NCI-H2196 treated with DMSO at 0.1 percent for 48 hours (cell line): ENCODE measurements around the gene RALGAPA1.
"Not testable (repeated sequence)": the region's sequence is repeated elsewhere in the genome, so short reads cannot be mapped to it uniquely, and the experiment has no call there.

ENCODE experiments used
- DNase-seq: peaks from one replicate; lab custom pipeline; 2025; ENCODE audit not compliant: unreplicated experiment; lab: John Stamatoyannopoulos, UW

The RALGAPA1 gene

DNA sequence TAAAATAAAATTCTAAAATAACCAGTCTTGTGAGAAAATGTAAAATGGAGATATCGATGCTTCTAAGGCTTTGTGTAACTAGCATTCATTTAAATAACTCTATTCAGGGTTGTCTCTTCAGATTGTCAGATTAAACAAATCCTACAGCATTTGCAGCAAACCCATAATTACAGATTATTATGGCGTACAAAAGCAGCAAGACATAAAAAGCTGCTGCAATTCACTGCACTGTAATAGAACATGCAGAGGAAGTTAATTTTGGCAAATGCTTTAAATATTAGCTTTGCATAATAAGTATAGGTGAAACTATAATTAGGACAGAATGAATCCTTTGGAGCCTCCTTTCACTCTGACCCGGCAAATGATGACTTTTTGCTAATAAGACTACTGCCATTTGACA, 176.8 kb downstream of the RALGAPA1 start:
- DNase-seq: no peak

DNA sequence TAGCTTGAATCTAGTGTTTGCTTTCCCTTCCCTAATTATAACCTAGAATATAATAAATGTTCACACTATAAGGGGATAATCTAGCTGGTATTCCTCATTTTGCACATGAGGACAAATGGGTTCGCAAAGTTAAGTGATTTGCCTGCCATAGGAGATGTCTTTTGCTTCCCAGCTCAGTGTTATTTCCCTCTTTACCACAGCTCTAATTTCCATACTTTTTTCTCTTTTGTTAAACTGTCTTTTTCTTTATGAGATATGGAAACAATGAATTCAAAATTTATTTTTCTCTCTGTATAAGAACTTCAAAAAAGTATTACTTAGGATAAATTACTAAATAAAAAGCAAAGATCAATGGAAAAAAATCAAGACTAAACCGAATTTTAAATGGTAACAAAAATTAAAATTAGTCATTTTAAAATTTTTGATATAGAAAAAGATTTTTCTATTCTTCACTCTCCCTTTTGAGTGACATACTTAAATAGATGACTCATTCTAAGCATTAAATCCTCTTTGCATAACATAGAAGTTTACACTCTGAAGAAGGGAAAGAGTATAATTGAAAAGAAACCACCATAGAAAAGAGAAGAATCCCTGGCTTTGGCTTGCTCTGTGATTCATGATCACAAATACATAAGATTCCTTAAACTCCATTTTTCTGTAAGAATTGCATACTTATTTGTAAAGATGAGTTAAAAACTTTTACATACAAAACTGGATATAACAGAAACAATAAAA, 177.9 kb downstream of the RALGAPA1 start:
- no peak for DNase-seq

DNA sequence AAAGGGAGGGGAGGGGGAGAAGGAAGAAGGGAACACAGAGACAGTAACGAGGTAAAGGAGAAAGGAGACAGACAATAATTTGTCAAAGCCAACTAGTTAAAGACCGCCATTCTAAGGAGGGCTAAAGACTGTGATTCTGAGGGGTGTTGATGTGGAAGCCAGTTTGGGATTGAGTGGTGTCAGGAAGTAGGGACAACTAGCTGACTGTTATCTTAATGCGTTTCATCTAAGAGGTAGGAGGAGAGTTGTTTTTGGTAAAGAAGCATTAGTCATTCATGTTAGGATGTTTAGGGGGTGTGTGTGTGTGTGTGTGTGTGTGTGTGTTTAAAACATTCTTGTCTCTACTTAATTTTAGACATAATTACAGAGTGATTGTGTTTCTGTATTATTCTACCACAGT, 180.1 kb downstream of the RALGAPA1 start:
- DNase-seq: no peak

DNA sequence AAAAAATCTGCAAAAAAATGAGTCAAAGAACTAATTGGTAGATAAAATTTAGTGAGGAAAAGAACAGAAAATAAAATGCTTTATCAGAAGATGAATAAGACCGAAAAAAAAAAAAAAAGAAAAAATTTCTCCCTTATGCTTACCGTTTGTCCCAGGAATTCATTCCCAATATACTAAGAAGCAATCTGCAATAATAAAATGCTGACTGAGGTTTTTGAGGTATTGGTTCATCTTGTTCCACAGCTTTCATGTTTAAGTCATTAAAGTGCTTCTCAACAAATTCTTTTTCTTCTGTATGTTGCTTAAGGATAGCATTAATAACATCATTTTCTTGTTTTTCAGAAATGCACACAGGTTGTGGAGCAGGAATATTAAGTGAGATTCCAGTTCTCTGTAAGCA, 182.1 kb downstream of the RALGAPA1 start:
- DNase-seq: not testable (repeated sequence)

DNA sequence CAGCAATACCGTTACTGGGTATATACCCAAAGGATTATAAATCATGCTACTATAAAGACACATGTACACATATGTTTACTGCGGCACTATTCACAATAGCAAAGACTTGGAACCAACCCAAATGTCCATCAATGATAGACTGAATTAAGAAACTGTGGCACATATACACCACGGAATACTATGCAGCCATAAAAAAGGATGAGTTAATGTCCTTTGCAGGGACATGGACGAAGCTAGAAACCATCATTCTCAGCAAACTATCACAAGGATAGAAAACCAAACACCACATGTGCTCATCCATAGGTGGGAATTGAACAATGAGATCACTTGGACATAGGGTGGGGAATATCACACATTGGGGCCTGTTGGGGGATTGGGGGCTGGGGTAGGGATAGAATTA, 187.1 kb downstream of the RALGAPA1 start:
- not testable (repeated sequence) for DNase-seq

DNA sequence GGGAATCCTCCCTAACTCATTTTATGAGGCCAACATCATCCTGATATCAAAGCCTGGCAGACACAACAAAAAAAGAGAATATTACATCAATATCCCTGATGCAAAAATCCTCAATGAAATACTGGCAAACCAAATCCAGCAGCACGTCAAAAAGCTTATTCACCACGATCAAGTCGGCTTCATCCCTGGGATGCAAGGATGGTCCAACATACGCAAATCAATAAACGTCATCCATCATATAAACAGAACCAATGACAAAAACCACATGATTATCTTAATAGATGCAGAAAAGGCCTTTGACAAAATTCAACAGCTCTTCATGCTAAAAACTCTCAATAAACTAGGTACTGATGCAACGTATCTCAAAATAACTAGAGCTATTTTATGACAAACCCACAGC, 189.1 kb downstream of the RALGAPA1 start:
- not testable (repeated sequence) for DNase-seq

DNA sequence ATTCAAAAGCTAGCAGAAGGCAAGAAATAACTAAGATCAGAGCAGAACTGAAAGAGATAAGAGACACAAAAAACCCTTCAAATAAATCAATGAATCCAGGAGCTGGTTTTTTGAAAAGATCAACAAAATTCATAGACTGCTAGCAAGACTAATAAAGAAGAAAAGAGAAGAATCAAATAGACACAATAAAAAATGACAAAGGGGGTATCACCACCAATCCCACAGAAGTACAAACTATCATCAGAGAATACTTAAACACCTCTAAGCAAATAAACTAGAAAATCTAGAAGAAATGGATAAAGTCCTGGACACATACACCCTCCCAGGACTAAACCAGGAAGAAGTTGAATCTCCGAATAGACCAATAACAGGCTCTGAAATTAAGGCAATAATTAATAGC, 189.6 kb downstream of the RALGAPA1 start:
- DNase-seq: not testable (repeated sequence)

DNA sequence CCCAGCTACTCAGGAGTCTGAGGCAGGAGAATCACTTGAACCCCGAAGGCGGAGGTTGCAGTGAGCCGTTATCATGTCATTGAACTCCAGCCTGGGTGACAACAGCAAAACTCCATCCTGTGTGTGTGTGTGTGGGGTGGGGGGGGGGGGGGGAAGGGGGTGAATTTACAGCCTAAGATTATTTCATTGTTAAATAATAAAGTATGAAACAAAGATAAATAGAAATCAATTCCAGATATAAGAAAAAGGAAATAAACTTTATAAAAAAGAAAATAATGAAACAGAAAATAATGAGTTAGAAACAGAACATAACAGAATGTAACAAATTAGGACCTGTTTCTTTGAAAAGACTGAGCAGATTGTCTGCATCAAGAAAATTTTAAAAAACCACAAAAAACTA, 191.6 kb downstream of the RALGAPA1 start:
- DNase-seq: no peak

DNA sequence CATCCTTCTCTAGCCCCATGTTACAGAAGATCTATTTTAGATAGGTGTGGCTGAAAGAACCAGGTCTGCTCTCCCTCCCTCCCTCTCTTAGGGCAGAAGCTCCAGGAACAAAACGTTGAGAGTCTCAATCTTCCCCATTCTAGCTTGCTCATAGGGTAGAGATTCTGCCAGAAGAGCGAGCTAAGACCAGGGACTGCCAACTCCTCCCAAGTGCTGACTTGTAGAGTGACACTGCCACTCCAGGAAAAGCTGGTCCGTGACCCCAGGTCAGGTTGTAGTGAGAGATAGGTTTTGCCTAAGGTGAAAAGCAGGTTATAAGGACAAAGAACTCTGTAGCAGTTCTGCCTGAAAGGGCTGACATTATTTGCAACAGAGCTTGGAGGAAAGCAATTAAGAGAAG, 201.7 kb downstream of the RALGAPA1 start:
- no peak for DNase-seq

DNA sequence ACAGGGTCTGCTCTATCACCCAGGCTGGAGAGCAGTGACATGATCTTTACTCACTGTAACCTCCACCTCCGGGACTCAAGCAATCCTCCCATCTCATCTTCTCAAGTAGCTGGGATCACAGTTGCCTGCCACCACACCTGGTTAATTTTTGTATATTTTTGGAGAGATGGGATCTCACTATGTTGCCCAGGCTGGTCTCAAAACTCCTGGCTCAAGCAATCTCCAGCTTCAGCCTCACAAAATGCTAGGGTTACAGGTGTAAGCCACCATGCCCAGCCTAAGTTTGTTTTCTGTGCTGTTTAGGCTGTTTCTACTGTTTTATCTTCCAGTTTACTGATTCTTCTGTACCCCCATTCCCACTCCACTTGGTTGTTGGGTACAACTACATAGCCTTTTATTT, 208.8 kb downstream of the RALGAPA1 start:
- DNase-seq: no peak

DNA sequence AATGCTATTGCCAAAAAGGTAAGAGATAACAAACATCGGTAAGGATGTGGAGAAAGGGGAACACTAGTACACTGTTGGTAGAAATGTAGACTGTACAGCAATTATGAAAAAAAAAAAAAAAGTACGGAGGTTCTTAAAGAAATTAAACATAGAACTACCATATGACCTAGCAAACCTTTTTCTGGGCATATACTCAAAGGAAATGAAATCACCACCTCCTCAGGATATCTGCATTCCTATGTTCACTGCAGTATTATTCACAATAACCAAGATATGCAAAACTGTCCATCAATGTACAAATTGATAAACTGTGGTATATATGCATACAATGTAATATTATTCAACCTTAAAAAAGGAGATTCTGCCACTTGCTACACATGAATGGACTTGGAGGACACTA, 214.5 kb downstream of the RALGAPA1 start:
- DNase-seq: no peak

DNA sequence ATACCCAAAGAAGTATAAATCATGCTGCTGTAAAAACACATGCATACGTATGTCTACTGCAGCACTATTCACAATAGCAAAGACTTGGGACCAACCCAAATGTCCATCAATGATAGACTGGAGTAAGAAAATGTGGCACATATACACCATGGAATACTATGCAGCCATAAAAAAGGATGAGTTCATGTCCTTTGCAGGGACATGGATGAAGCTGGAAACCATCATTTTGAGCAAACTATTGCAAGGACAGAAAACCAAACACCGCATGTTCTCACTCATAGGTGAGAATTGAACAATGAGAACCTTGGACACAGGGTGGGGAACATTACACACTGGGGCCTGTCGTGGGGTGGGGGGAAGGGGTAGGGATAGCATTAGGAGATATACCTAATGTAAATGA, 221.7 kb downstream of the RALGAPA1 start:
- DNase-seq: not testable (repeated sequence)

DNA sequence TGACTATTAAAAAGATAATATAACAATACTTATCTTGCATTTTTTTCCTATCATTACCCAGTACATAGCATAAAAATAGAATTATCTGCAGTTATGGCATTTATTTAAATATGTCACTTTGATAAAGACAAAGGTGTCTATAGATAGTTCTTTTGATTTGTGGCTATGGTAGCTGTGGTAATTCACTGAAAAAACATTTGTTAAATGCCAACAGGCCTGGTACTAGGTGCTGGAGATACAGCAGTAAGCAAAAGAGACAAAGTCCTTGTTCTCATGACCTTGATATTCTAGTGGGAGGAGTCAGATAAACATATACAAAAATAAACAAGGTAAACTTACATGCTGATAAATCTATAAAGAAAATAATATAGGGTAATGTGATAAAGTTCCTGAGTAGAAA, 230.5 kb downstream of the RALGAPA1 start:
- no peak for DNase-seq

DNA sequence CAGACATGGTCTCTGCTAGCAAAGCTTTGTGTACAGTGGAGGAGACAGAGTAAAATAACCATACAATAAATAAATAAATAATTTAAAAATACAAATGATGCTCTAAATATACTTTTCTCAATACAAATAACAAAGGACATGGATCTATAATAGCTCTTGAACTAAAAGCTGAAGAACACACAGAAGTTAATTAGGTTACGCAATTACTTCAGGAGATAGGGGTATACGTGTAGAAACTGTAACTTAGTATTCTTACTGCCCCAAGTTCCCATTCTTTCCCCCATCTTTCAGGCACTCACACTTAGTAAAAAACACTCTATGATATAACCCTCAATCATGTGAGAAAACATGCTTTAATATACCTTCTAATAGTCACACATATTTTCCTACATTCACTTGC, 231.0 kb downstream of the RALGAPA1 start:
- DNase-seq: no peak

DNA sequence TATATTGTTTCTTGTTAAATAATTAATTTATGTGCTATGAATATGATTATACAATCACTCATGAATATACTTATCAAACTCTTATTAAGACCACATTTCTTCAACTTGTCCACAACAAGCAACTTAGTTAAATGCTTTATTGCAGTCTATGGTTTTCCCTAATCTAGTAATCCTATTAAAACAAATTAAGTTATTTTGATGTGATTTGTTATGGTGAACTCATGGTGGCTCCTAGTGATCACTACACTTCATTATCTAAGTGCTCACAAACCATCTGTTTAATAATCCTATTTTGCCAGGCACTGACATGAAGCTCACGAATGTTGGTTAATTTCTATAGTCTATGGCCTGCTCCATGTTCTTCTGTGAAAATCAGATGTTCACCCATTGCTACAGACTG, 232.2 kb downstream of the RALGAPA1 start:
- no peak for DNase-seq

DNA sequence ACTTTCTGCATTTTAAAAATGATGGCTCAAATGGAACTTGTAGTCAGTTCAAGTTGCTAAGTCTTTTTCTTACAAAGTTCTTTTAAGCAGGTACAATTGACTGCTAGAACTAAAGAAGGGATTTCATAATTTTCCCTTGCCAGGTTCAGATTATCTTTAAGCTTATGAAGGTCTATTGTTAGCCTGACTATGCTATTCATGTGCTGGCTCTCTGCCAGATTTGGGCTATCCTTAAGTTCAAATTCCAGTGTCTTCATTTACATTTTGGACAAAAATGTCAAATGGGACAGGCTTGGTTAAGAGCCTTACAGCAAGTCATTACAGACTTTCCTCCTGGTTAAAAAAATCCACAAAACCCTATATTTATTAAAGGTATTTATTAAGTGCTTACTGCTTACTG, 232.8 kb downstream of the RALGAPA1 start:
- no peak for DNase-seq

DNA sequence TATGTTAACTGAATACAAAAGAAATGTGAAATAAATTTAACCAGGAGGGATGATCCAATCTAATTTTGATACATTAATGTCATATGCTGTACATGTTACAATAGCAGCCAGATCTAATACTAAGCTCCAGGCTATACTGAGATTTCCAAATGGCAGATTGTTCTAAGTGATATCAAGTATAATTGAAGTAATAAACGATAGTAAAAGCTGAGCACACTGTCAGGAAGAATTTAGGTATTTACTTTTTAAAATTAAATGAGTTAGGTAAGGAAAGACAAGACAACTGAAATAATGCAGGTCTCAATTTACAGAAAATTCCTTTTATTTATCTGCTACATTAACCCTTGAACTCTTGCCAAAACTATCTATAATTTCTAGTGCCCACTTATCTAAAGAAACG, 235.2 kb downstream of the RALGAPA1 start:
- no peak for DNase-seq

DNA sequence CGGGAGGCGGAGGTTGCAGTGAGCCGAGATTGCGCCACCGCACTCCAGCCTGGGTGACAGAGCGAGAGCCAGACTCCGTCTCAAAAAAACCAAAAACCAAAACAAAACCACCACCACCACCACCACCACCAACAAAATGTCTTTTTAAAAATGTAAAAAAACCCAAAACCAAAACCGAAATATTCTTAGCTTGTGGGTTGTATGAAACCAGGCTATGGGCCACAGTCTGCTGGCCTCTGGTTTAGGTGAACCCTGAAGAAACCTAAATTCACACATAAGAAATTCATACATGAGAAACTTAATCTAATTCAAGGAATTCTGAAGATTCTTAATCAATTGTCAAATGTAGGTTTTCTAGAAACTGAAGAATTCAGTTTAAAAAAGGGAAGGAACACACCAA, 237.5 kb downstream of the RALGAPA1 start:
- DNase-seq: no peak

DNA sequence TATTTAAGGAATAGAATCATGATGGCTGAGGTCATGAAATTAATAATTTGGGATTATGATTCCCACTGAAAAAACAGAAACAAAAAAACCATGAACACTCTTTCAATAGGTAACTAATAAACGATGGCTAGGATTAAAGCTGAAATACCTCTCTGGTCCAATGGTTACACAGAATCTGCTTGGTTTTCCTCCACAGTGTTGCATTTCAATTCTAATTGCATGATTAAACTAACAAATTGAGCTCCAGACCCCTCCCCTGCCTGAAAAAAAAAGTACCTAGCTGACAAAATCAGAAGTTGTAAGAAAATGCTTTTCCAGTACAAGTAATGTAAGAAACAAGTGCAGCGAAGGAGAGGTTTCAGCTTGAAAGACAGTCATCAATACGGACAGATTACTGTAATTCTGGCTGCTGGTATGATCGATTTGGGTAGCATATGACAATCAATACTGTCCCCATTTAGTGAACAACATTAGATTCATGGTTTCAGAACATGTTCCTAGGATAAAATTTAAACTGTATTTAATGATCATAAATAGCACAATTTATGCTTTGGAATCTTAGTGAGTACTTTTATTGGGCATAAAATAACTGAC, 243.1 kb downstream of the RALGAPA1 start:
- no peak for DNase-seq

DNA sequence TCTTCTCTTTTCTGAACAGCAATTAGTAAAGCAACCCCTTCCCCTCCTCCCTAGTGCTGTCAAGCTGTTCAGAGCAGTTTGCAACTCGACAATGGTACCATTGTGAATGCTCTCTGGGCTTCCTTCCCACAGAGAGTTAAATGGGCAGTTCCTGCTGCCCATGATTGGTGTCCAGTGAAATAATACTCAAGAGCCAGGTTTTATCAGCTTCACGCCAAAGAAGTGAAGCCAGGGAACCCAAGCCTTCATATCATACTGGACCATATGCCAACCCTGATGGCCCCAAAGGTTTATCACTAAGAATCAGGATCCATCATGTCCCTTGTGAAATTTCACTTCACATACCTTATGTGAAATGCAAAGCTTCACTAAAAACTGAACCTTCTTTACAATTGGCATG, 250.4 kb downstream of the RALGAPA1 start:
- DNase-seq: no peak

DNA sequence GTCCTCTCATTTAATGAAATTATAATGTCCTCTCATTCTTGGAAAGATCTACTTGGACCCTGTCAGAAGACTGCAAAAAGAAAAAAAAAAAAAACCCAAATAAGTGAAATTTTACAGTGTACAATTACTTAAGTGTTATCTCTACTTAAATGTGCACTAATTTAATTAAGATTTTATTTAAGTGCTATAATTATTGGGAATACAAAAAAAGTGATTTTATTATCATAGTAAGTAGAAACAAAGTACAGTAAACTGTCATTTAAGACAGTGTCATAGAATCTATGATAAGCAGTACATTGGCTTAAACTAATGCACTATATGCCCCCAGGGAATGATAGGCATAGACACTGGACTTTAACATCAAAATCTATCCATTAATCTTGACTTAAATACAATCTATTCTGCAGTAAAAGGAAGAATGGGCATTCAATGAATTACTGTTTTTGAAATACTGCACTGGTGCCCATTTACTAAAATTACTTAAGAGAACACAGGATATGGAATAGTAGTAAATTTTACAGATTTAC, 251.8 kb downstream of the RALGAPA1 start:
- no peak for DNase-seq

DNA sequence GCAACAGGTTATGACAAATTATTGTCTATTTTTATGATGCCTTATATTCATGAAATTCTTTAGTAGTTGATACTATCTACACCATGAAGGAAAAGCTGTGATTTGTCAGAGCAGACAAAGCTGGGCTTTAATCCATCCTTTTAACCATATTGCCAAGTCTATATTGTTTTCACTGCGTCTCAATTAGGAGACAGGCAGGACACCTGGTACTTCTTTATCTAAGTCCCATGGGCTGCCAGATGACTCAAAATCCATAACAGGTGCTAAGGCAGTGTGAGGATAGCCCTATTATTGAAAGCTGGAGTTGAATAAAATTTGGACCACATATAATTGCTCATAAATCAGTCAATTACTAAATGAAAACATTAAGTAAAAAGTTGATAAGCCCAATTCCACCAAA, 252.5 kb downstream of the RALGAPA1 start:
- DNase-seq: no peak

DNA sequence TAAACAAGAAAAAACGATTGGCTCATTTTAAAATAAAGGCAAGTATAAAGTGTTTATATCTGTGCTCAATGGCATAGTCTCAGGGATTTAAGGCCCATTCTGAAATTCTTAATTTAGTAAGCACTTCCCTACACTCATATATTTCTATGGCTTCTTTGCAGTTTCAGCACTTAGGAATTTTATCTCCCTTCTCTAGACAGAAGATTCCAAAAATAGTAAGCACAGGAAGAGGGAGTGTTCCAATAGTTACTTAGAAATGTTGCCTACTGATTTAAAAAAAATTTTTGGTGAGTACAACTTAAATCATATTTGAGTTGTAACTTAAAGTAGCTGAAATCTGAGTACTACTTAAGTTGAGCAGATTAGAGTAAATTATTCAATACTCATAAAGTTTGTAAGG, 255.3 kb downstream of the RALGAPA1 start:
- DNase-seq: no peak
